Stimulated activated CD8-positive, alpha-beta memory T cell treated with anti-CD3 and anti-CD28 coated beads, Interleukin-15, amount 100 ng/mL, for 4 hours (primary cell): ENCODE results near the gene STK32C.
"Not testable (repeated sequence)": the region's sequence is repeated elsewhere in the genome, so short reads cannot be mapped to it uniquely, and the experiment has no call there.

Experiments used
- DNase-seq, 2 donors: peaks; one replicate each; pipeline ENCODE4 v3.0.0-alpha.2; 2020; ENCODE audit warnings: low read depth in 2 of 2

The STK32C gene

GRCh38 chr10:132232023-132232951, 75.5 kb downstream of the STK32C start:
- DNase-seq = no peak

GRCh38 chr10:132231656-132232022, 76.1 kb downstream of the STK32C start:
- no peak for DNase-seq

- no peak for DNase-seq
Observed at GRCh38 chr10:132230557-132231210, 77.1 kb downstream of the STK32C start.

GRCh38 chr10:132229834-132230556, 77.8 kb downstream of the STK32C start:
- DNase-seq = no peak

GRCh38 chr10:132229096-132229495, 78.7 kb downstream of the STK32C start:
- no peak for DNase-seq

GRCh38 chr10:132228616-132229015, 79.1 kb downstream of the STK32C start:
- DNase-seq = no peak

GRCh38 chr10:132227851-132228390, 79.8 kb downstream of the STK32C start:
- no peak for DNase-seq

GRCh38 chr10:132226586-132227405, 81.0 kb downstream of the STK32C start:
- DNase-seq = no peak

- DNase-seq = no peak
Observed at GRCh38 chr10:132225849-132226205, 81.9 kb downstream of the STK32C start.

- no peak for DNase-seq
Observed at GRCh38 chr10:132225073-132225848, 82.5 kb downstream of the STK32C start.

- DNase-seq = no peak
Observed at GRCh38 chr10:132224343-132225072, 83.2 kb downstream of the STK32C start.

- DNase-seq = no peak
Observed at GRCh38 chr10:132223611-132224342, 84.0 kb downstream of the STK32C start.

- DNase-seq = peak; percentile 9 to 19
Observed at GRCh38 chr10:132223156-132223590, 84.6 kb downstream of the STK32C start.

- DNase-seq = no peak
Observed at GRCh38 chr10:132222726-132223125, 85.0 kb downstream of the STK32C start.

- not testable (repeated sequence) for DNase-seq
Observed at GRCh38 chr10:132220996-132221395, 86.8 kb downstream of the STK32C start.

- no peak for DNase-seq
Observed at GRCh38 chr10:132220061-132220460, 87.7 kb downstream of the STK32C start.

- no peak for DNase-seq
Observed at GRCh38 chr10:132219486-132219885, 88.3 kb downstream of the STK32C start.

- not testable (repeated sequence) for DNase-seq
Observed at GRCh38 chr10:132216441-132216840, 91.3 kb downstream of the STK32C start.

GRCh38 chr10:132213917-132214316, 93.8 kb downstream of the STK32C start:
- DNase-seq = no peak
